ENCODE measurements around the gene ANKFN1.

The ANKFN1 gene

DNA sequence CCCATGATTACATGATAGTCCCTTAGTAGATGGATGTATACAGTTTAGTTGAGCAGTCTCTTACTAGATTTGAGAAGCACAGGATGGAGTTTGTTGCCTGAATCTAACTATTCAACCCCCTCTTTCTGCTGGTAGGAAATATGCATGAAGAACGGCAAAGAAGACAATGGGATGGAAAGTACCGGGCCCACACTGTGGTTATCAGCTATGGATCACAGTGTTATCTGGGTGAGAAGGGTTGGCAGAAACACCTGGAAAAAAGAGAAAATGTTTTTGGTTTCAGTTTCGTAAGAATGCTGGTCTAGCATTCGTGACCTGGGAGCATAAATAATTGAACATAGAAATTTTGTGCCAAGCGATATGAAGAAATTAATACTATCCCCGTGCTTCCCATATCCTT, 53.1 kb downstream of the ANKFN1 start:
- Histone ChIP-seq H3K27me3 (replicated peaks in 2 of 5; ENCODE audit: control insufficient read depth in 4 of 5, insufficient read depth in 5 of 5, low read length in 4 of 5) (no peaks in the 10 kb centered on the region), H3K4me3 (ENCODE audit: control insufficient read depth in 1 of 7, extremely low read depth in 1 of 7, insufficient read depth in 4 of 7, low read depth in 2 of 7, low read length in 6 of 7) (no peak overlapping the region), H3K27ac (ENCODE audit: insufficient read depth in 1 of 2, low read depth in 1 of 2, low read length in 2 of 2, poor library complexity in 1 of 2, severe bottlenecking in 2 of 2) (no peak overlapping the region), H3K4me1 (ENCODE audit: control extremely low read depth in 1 of 4, control insufficient read depth in 4 of 4, insufficient read depth in 4 of 4, low read length in 3 of 4) (no peaks in the 10 kb centered on the region), H3K36me3 (ENCODE audit: control insufficient read depth in 4 of 4, insufficient read depth in 4 of 4, low read length in 3 of 4) (no peaks in the 10 kb centered on the region), H3K9me3 (ENCODE audit: control extremely low read depth in 1 of 5, control insufficient read depth in 4 of 5, insufficient read depth in 2 of 5, low read depth in 1 of 5, low read length in 4 of 5) (peaks cover 0 to 3% (median 0%) of the 10 kb centered on the region in 5 experiments)
- ChIA-PET CTCF (no interaction called here), POLR2A (no interaction called here)
- DNase-seq, result no peak
- 93% methylated on average over 6 of the region's 6 CpGs for WGBS (ENCODE audit: insufficient coverage)

DNA sequence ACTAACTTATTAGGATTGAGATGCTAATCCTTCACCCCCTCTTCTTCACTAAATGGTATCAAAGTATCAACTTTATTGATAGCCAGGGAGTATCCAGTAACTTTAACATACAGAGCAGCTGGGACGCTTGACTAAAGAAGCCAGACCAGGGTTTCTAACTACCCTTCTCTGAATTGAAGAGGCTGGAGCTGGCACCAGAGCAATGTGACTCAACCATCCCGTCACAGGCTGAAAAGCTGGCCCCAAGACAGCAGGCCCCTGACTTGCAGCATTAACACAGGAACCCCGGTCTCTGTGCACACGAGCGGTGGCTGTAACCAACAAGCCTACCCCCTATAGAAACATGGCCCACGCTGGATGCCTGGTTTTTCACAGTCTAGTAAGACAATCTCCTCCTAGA, 59.8 kb downstream of the ANKFN1 start:
- CTCF ChIA-PET, result interaction anchor here (1.0 kb wide), 1 partner anchor 107 kb away, joined by 3 read pairs; no protein-coding TSS in a partner anchor
- no peaks in the 10 kb centered on the region for H3K36me3 ChIP-seq (ENCODE audit: control insufficient read depth in 4 of 4, insufficient read depth in 4 of 4, low read length in 3 of 4)
- POLR2A ChIA-PET, result interaction anchor here (0.6 kb wide), 1 partner anchor 76 kb away, joined by 6 read pairs; no protein-coding TSS in a partner anchor
- 100% methylated on average over 2 of the region's 6 CpGs for WGBS (ENCODE audit: insufficient coverage)
- no peak overlapping the region for H3K27ac ChIP-seq (ENCODE audit: insufficient read depth in 1 of 2, low read depth in 1 of 2, low read length in 2 of 2, poor library complexity in 1 of 2, severe bottlenecking in 2 of 2)
- H3K27me3 ChIP-seq (replicated peaks in 2 of 5; ENCODE audit: control insufficient read depth in 4 of 5, insufficient read depth in 5 of 5, low read length in 4 of 5), result no peaks in the 10 kb centered on the region
- no peaks in the 10 kb centered on the region for H3K4me1 ChIP-seq (ENCODE audit: control extremely low read depth in 1 of 4, control insufficient read depth in 4 of 4, insufficient read depth in 4 of 4, low read length in 3 of 4)
- DNase-seq, result no peak
- no peak overlapping the region for H3K4me3 ChIP-seq (ENCODE audit: control insufficient read depth in 1 of 7, extremely low read depth in 1 of 7, insufficient read depth in 4 of 7, low read depth in 2 of 7, low read length in 6 of 7)
- H3K9me3 ChIP-seq (ENCODE audit: control extremely low read depth in 1 of 5, control insufficient read depth in 4 of 5, insufficient read depth in 2 of 5, low read depth in 1 of 5, low read length in 4 of 5), result peaks cover 0 to 3% (median 0%) of the 10 kb centered on the region in 5 experiments

DNA sequence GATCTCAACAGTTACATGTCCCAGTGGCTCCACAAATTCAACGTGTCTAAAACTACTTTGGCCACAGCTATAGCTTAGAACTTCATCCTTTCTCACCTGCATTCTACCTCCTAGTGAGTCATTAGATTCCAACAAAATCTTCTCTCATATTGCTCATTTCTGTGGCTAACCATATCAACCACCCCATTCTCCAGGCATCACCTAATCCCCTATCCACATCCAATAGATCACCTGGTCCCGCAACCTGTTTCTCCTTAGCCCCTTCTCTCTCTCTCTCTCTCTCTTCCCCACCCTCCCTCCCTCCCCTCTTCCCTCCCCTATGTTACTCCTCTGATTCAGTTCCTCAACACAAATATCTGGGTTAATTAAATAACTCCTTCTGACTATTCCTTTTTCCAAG, 64.6 kb downstream of the ANKFN1 start:
- peaks cover 0 to 9% (median 5%) of the 10 kb centered on the region in 4 experiments for H3K4me1 ChIP-seq (ENCODE audit: control extremely low read depth in 1 of 4, control insufficient read depth in 4 of 4, insufficient read depth in 4 of 4, low read length in 3 of 4)
- ChIA-PET POLR2A (no interaction called here), CTCF (no interaction called here)
- DNase-seq, result no peak
- H3K27me3 ChIP-seq (replicated peaks in 2 of 5; ENCODE audit: control insufficient read depth in 4 of 5, insufficient read depth in 5 of 5, low read length in 4 of 5), result no peaks in the 10 kb centered on the region
- H3K4me3 ChIP-seq (ENCODE audit: control insufficient read depth in 1 of 7, extremely low read depth in 1 of 7, insufficient read depth in 4 of 7, low read depth in 2 of 7, low read length in 6 of 7), result no peak overlapping the region
- H3K36me3 ChIP-seq (ENCODE audit: control insufficient read depth in 4 of 4, insufficient read depth in 4 of 4, low read length in 3 of 4), result peaks cover 0 to 3% (median 0%) of the 10 kb centered on the region in 4 experiments
- no peaks in the 10 kb centered on the region for H3K9me3 ChIP-seq (ENCODE audit: control extremely low read depth in 1 of 5, control insufficient read depth in 4 of 5, insufficient read depth in 2 of 5, low read depth in 1 of 5, low read length in 4 of 5)
- WGBS (ENCODE audit: insufficient coverage), result 95% methylated on average over 2 of the region's 2 CpGs
- no peak overlapping the region for H3K27ac ChIP-seq (ENCODE audit: insufficient read depth in 1 of 2, low read depth in 1 of 2, low read length in 2 of 2, poor library complexity in 1 of 2, severe bottlenecking in 2 of 2)

DNA sequence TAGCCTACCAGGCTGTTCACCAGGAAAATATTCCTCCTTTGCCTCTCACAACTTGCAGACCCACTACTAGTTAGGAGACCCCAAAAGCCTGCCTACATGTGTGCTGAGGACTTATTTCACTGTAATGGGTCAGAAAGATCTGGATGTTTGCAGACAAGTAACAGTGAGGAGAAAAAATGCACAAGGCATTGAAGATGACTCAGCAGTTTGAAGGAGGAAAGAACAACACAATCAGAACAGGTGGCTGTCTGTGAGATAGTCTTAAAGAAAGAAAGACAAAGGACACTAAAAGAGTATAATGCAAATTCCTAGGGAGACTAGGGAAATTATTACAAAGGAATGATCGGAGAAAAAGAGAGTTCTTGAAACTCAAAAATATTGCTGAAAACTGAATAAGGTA, 69.0 kb downstream of the ANKFN1 start:
- POLR2A ChIA-PET, result no interaction called here
- peak; percentile 9 to 64 (median 56) for DNase-seq
- Histone ChIP-seq H3K4me1 (ENCODE audit: control extremely low read depth in 1 of 4, control insufficient read depth in 4 of 4, insufficient read depth in 4 of 4, low read length in 3 of 4) (peaks cover 0 to 9% (median 5%) of the 10 kb centered on the region in 4 experiments), H3K4me3 (ENCODE audit: control insufficient read depth in 1 of 7, extremely low read depth in 1 of 7, insufficient read depth in 4 of 7, low read depth in 2 of 7, low read length in 6 of 7) (no peak overlapping the region), H3K36me3 (ENCODE audit: control insufficient read depth in 4 of 4, insufficient read depth in 4 of 4, low read length in 3 of 4) (peaks cover 0 to 3% (median 0%) of the 10 kb centered on the region in 4 experiments), H3K27me3 (replicated peaks in 2 of 5; ENCODE audit: control insufficient read depth in 4 of 5, insufficient read depth in 5 of 5, low read length in 4 of 5) (no peaks in the 10 kb centered on the region), H3K27ac (ENCODE audit: insufficient read depth in 1 of 2, low read depth in 1 of 2, low read length in 2 of 2, poor library complexity in 1 of 2, severe bottlenecking in 2 of 2) (no peak overlapping the region), H3K9me3 (ENCODE audit: control extremely low read depth in 1 of 5, control insufficient read depth in 4 of 5, insufficient read depth in 2 of 5, low read depth in 1 of 5, low read length in 4 of 5) (no peaks in the 10 kb centered on the region)
- 100% methylated on average over 1 of the region's 1 CpG for WGBS (ENCODE audit: insufficient coverage)
- CTCF ChIA-PET, result no interaction called here

DNA sequence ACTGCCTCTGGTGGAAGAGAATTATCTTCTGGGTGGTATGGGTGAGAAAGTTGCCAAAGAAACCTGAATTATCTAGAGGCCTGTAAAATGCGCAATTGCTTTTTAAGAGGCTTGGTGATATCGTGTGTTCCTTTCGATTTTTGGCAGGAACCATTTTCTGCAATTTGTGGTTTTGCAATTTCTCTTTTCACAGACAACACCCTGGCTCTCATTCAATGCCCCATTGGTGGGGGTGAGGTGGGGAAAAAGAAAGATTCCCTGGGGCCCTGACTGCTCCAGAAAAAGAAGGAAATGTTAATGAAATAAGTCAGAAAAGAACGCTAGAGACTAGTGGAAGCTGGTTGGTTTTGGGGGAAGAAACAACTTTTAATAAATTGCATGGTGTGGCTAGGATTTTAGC, 77.4 kb downstream of the ANKFN1 start:
- peak overlapping the region in 4 of 7 experiments; percentile 10 to 26 (median 14) for H3K4me3 ChIP-seq (ENCODE audit: control insufficient read depth in 1 of 7, extremely low read depth in 1 of 7, insufficient read depth in 4 of 7, low read depth in 2 of 7, low read length in 6 of 7)
- H3K27ac ChIP-seq (ENCODE audit: insufficient read depth in 1 of 2, low read depth in 1 of 2, low read length in 2 of 2, poor library complexity in 1 of 2, severe bottlenecking in 2 of 2), result no peak overlapping the region
- H3K36me3 ChIP-seq (ENCODE audit: control insufficient read depth in 4 of 4, insufficient read depth in 4 of 4, low read length in 3 of 4), result no peaks in the 10 kb centered on the region
- peaks cover 0 to 16% (median 4%) of the 10 kb centered on the region in 4 experiments for H3K4me1 ChIP-seq (ENCODE audit: control extremely low read depth in 1 of 4, control insufficient read depth in 4 of 4, insufficient read depth in 4 of 4, low read length in 3 of 4)
- DNase-seq, result peak; percentile 14 to 26 (median 19)
- ChIA-PET CTCF (interaction anchor here (1.3 kb wide), 1 partner anchor 89 kb away, joined by 4 read pairs; no protein-coding TSS in a partner anchor), POLR2A (no interaction called here)
- H3K9me3 ChIP-seq (ENCODE audit: control extremely low read depth in 1 of 5, control insufficient read depth in 4 of 5, insufficient read depth in 2 of 5, low read depth in 1 of 5, low read length in 4 of 5), result no peaks in the 10 kb centered on the region
- WGBS (ENCODE audit: insufficient coverage), result 19% methylated on average over 3 of the region's 4 CpGs
- no peaks in the 10 kb centered on the region for H3K27me3 ChIP-seq (replicated peaks in 2 of 5; ENCODE audit: control insufficient read depth in 4 of 5, insufficient read depth in 5 of 5, low read length in 4 of 5)

DNA sequence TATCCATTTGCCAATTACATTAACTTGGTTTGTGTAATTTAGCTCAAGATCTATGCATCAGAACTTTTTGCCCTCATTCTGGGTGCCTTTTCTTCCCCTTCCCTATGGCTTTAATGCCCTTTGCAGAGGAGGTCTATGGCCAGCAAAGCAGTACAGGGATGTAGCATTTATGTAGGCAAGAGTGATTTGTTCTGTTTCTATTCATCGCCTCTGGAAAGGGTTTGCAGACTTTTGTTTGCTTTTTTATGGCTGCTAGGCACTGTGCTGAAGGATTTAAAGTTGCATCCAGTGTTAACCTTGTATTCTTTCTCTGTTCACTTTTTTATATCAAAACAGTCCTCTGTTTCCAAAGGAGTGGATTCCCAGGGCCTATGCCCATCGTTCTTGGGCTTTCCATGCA, 78.0 kb downstream of the ANKFN1 start:
- no peak overlapping the region for H3K4me3 ChIP-seq (ENCODE audit: control insufficient read depth in 1 of 7, extremely low read depth in 1 of 7, insufficient read depth in 4 of 7, low read depth in 2 of 7, low read length in 6 of 7)
- WGBS (ENCODE audit: insufficient coverage), result 100% methylated on average over 2 of the region's 2 CpGs
- ChIA-PET POLR2A (no interaction called here), CTCF (interaction anchor here (1.3 kb wide), 1 partner anchor 88 kb away, joined by 4 read pairs; no protein-coding TSS in a partner anchor)
- H3K4me1 ChIP-seq (ENCODE audit: control extremely low read depth in 1 of 4, control insufficient read depth in 4 of 4, insufficient read depth in 4 of 4, low read length in 3 of 4), result peaks cover 0 to 16% (median 4%) of the 10 kb centered on the region in 4 experiments
- no peaks in the 10 kb centered on the region for H3K36me3 ChIP-seq (ENCODE audit: control insufficient read depth in 4 of 4, insufficient read depth in 4 of 4, low read length in 3 of 4)
- H3K27me3 ChIP-seq (replicated peaks in 2 of 5; ENCODE audit: control insufficient read depth in 4 of 5, insufficient read depth in 5 of 5, low read length in 4 of 5), result no peaks in the 10 kb centered on the region
- H3K9me3 ChIP-seq (ENCODE audit: control extremely low read depth in 1 of 5, control insufficient read depth in 4 of 5, insufficient read depth in 2 of 5, low read depth in 1 of 5, low read length in 4 of 5), result no peaks in the 10 kb centered on the region
- no peak for DNase-seq
- no peak overlapping the region for H3K27ac ChIP-seq (ENCODE audit: insufficient read depth in 1 of 2, low read depth in 1 of 2, low read length in 2 of 2, poor library complexity in 1 of 2, severe bottlenecking in 2 of 2)

DNA sequence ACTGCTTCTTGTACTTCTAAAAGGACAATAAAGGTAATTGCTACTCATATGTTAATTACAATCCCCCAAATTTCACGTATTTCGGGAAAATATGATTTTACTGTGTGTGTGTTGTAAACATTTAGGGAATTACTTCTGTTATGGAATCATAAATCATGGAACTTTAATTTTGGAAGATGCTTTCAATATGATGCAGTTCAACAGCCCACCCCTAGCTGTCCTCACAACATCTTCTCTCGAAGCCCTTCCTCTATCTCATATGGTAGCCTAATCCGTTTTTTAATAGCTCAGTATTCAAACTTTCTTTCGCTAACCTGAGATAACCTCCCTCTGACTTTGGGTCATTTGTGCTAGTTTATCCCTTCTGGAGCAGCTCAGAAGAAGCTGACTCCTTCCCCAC, 78.4 kb downstream of the ANKFN1 start:
- H3K27ac ChIP-seq (ENCODE audit: insufficient read depth in 1 of 2, low read depth in 1 of 2, low read length in 2 of 2, poor library complexity in 1 of 2, severe bottlenecking in 2 of 2), result no peak overlapping the region
- peaks cover 0 to 16% (median 4%) of the 10 kb centered on the region in 4 experiments for H3K4me1 ChIP-seq (ENCODE audit: control extremely low read depth in 1 of 4, control insufficient read depth in 4 of 4, insufficient read depth in 4 of 4, low read length in 3 of 4)
- WGBS (ENCODE audit: insufficient coverage), result 96% methylated on average over 3 of the region's 5 CpGs
- peak in 2 of 3 donors; percentile 3 to 6 for DNase-seq
- no peaks in the 10 kb centered on the region for H3K9me3 ChIP-seq (ENCODE audit: control extremely low read depth in 1 of 5, control insufficient read depth in 4 of 5, insufficient read depth in 2 of 5, low read depth in 1 of 5, low read length in 4 of 5)
- ChIA-PET CTCF (interaction anchor here (0.6 kb wide), 1 partner anchor 12 kb away, joined by 3 read pairs; no protein-coding TSS in a partner anchor), POLR2A (no interaction called here)
- no peak overlapping the region for H3K4me3 ChIP-seq (ENCODE audit: control insufficient read depth in 1 of 7, extremely low read depth in 1 of 7, insufficient read depth in 4 of 7, low read depth in 2 of 7, low read length in 6 of 7)
- H3K36me3 ChIP-seq (ENCODE audit: control insufficient read depth in 4 of 4, insufficient read depth in 4 of 4, low read length in 3 of 4), result no peaks in the 10 kb centered on the region
- H3K27me3 ChIP-seq (replicated peaks in 2 of 5; ENCODE audit: control insufficient read depth in 4 of 5, insufficient read depth in 5 of 5, low read length in 4 of 5), result no peaks in the 10 kb centered on the region
